Peyer's patch (tissue), 4 donors: ENCODE measurements around the gene MACROH2A1.

Source experiments
- POLR2A ChIP-seq, 2 donors: fragments of 450-650 bp; IDR thresholded peaks; one replicate each; pipeline ENCODE4 v1.5.1; 2017; ENCODE audit warnings: antibody characterized with exemption in 2 of 2, mild to moderate bottlenecking in 2 of 2, moderate library complexity in 2 of 2
- TF ChIP-seq, protein P1 (sequence below), 6 experiments: fragments of 450-650 bp in 4 of 6; fragments of 200-600 bp in 2 of 6; sonication (generic) in 1 of 6; IDR thresholded peaks; one replicate each; pipeline ENCODE4 v1.5.1; 2017 to 2019; ENCODE audit warnings: antibody characterized with exemption in 6 of 6, mild to moderate bottlenecking in 3 of 6, moderate library complexity in 1 of 6

DNA sequence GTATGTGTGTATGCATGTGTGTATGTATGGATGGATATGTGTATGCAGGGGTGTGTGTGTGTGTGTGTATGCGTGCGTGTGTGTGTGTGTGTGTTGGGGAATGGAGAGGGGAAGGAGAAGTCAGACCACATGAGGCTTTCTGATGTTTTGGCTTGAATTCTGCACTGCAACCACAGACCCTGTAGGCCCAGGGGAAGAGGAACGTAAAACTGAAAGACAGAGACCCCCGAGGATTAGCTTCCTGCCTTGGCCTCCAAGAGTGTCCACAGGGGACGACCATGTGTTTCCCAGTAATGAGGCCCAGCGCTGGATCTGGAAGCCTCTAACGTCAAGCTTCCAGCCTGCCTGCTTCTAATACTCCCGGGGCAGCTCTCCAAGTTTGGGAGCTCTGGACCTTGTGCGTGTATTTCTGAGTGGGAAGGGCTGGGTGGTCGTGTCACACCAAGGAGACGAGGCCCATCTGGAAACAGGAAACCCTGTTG lies 42.4 kb upstream of the MACROH2A1 start:
- TF ChIP-seq, protein P1, sequence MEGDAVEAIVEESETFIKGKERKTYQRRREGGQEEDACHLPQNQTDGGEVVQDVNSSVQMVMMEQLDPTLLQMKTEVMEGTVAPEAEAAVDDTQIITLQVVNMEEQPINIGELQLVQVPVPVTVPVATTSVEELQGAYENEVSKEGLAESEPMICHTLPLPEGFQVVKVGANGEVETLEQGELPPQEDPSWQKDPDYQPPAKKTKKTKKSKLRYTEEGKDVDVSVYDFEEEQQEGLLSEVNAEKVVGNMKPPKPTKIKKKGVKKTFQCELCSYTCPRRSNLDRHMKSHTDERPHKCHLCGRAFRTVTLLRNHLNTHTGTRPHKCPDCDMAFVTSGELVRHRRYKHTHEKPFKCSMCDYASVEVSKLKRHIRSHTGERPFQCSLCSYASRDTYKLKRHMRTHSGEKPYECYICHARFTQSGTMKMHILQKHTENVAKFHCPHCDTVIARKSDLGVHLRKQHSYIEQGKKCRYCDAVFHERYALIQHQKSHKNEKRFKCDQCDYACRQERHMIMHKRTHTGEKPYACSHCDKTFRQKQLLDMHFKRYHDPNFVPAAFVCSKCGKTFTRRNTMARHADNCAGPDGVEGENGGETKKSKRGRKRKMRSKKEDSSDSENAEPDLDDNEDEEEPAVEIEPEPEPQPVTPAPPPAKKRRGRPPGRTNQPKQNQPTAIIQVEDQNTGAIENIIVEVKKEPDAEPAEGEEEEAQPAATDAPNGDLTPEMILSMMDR (IDR thresholded peaks at IDR 0.05) = no peak
- TF ChIP-seq POLR2A (IDR thresholded peaks at IDR 0.05) = no peak
